DMS114 treated with DMSO at 0.1 percent for 48 hours (cell line): ENCODE data around the gene SRPRA.
"Not testable (repeated sequence)": the region's sequence is repeated elsewhere in the genome, so short reads cannot be mapped to it uniquely, and the experiment has no call there.

Source experiments
- DNase-seq: peaks from one replicate; lab custom pipeline; 2025; ENCODE audit not compliant: unreplicated experiment; lab: John Stamatoyannopoulos, UW

Gene SRPRA

DNA sequence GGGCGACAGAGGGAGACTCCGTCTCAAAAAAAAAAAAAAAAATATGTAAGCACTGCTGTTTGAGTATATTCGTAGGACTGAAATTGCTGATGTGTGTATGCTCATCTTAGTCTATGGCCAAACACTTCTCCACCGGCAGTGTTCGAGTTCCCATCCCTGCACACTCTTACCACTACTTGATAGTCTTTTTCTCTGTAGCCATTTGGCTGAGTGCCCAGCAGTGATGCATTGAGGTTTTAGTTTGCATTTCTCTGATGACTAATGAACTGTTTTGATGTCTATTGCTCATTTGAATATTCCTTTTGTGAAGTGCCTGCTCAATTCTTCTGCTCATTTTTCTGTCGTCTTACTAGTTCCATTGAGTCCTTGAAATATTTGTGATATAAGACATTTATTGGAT is 16.1 kb upstream of the SRPRA start:
- DNase-seq = no peak

- no peak for DNase-seq
Observed at GRCh38 chr11:126282736-126283591, 14.3 kb upstream of the SRPRA start, which contains the start of gene TIRAP. Gene TIRAP (plus strand): TSS chr11:126283093. CDS start chr11:126290895, 7,802 bp downstream.

DNA sequence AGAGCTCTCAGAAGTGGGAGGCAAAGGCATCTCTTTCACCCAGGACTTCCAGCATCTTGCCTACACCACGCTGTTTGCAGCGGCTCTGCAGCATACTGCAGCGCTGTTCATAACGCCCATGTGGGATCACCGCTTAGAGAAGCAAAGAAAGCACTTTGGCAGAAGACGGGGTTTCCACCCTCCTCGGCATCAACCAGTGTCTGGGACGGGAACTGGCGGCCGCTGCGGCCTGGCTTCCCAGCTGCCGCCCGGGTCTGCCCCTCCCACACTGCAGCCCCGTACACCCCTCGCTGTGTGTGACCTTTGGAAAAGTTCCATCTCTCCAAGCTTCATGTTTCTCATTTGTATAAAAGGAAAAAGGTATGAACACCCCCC is 13.7 kb upstream of the SRPRA start:
- DNase-seq = no peak

DNA sequence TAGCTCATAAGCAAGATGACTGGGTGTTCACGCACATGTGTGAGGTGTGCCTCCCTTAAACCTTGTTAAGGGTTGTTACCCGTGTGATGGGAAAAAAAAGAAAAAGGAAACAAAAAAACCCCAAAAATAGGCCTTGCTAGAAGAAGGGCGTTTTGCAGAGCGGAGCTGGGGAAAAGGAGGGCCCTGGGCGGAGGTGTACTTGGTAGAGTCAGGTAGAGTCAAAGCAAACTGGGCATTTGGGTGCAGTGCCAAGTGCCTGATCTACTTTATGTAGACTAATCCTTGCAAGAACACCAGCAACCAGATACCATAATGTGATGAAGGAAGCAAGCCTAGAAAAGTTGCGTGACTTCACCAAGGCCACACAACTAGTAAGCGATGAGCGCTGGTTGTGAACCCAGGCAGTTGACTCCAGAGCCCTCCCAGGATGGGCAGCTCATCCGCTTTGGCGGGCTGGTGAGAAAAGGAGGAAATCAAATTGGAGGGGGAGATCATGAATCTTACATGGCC is 13.0 kb upstream of the SRPRA start:
- DNase-seq = no peak

- DNase-seq = no peak
Observed at GRCh38 chr11:126281245-126281644, 12.6 kb upstream of the SRPRA start.

DNA sequence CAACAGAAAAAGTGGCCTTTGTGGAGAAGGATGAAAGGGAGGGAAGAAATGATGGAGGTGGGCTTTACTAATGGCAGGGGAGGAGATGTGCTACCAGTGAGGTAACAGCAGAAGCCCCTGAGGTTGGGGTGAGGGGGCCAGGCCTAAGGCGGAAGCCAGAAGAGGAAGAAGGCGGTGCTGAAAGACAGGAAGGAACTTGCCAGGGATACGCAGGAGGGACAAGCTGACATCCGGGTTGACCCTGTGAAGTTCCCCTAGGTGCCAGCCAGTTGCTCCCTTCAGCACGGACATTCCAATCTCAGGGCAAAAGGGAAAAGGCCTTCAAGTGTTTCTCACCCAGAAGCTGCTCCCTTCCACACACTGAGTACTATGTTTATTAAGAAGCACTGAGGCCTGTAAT is 11.9 kb upstream of the SRPRA start:
- no peak for DNase-seq

DNA sequence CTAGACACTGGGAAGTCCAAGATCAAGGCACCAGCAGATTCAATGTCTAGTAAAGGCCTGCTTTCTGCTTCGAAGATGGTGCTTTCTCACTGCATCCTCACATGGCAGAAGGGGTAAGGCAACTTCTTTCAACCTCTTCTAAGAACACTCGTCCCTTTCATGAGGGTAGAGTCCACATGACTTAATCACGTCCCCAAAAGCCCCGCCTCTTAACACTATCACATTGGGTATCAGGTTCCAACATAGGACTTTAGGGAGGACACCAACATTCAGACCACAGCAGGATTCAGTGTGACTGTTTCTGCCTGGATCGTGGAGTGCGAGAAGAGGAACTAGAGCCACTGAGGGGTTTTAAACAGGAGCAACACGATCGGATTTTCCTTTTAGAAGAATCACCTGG is 10.5 kb upstream of the SRPRA start:
- DNase-seq = no peak

GRCh38 chr11:126277780-126278179 is 9.1 kb upstream of the SRPRA start:
- no peak for DNase-seq

- DNase-seq = no peak
Observed at GRCh38 chr11:126277322-126277721, 8.6 kb upstream of the SRPRA start.

DNA sequence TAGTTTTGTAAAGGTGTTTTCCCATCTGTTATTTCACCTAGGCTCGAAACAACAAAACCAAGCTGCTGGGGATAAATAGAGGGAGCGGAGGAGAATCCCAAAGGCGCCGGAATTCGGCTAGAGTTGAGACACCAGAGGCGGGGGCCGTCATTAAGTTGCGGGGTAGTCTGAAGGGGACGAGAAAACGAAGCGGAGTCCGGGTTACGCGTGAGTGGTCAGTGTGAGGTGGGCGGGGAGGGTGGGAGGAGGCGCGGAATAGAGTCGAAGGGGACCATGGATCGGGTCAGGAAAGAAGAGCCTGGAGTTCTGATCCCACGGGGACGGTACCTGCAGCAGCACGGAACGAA is 361 bp downstream of the SRPRA start:
- DNase-seq = no peak

DNA sequence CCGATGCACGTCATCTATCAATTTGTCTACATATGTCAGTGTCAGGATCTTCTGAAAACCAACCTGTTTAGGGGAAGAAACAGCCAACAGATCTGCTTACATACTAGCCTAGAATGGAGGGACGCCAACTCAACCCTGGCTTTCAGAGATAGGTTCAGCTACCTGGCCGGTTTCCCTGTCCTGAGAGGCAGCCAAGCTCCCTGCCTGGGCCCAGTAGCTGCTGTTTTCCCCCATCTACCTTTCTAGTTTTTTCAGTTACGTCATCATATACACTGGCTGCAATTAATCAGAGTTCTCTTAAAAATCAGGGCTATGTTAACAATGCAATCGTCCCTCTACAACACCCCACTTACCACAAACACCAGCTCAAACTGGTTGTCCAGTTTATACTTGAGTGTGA is 1.0 kb downstream of the SRPRA start:
- no peak for DNase-seq

- DNase-seq = no peak
Observed at GRCh38 chr11:126265811-126266210, 2.9 kb downstream of the SRPRA start.

GRCh38 chr11:126263489-126263888 is 5.2 kb downstream of the SRPRA start:
- DNase-seq = no peak

- no peak for DNase-seq
Observed at GRCh38 chr11:126262216-126262615, 6.5 kb downstream of the SRPRA start.

GRCh38 chr11:126257764-126258163 is 10.9 kb downstream of the SRPRA start:
- no peak for DNase-seq

DNA sequence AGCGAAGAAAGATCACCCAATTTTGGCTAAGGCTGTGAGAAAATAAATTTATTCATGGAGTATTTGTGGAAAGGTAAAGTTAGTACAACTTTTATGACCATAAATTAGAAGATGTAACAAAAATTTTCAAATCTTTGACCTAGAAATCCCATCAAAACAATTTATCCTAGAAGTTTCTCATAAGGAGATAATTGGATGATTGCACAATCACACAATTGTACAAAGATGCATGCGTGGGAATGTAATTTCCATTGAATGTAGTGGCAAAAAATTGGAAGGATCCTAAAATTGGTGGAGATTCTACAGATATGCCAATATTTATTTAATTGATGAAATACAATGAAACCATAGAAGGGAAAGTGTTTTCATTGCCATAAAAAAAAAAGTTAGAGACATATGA is 11.6 kb downstream of the SRPRA start:
- DNase-seq = no peak

GRCh38 chr11:126256216-126256615 is 12.5 kb downstream of the SRPRA start:
- DNase-seq = no peak

GRCh38 chr11:126255507-126255906 is 13.2 kb downstream of the SRPRA start:
- not testable (repeated sequence) for DNase-seq

GRCh38 chr11:126254819-126255218 is 13.9 kb downstream of the SRPRA start:
- no peak for DNase-seq

DNA sequence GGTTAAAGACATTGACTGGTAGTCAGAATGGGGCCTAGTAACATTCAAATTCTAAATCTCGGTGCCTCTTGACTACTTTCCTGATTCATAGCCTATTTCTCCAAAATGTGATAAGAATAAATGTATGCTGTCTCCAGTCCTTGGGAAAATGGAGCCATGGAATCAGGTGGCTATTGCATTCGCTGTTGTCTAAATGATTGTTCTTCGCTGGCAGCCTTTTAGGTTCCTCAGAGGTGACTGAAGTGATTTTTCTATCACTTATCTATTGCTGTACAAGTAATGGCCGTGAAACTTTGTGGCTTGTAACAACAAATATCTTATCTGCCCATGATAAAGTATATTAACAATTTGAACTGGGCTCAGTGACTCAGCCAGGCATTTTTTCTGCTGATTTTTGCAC is 15.4 kb downstream of the SRPRA start:
- DNase-seq = no peak

- no peak for DNase-seq
Observed at GRCh38 chr11:126246636-126247035, 22.1 kb downstream of the SRPRA start.

DNA sequence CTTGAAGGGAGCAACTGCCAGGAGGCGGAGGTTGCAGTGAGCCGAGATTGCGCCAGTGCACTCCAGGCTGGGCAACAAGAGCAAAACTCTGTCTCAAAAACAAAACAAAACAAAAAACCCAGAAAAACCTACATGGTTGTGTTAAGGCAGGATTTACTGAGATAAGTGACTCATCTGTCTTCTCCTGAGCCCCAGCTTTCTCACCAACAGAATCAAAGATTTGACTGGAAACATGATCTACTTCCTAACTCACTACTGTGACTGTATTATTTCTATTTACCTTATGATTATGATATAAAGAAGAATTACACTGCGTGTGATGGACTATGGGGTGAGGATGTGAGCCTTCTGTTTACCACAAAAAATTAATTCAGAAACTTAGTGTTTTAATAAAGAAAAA is 35.3 kb downstream of the SRPRA start:
- DNase-seq = no peak

GRCh38 chr11:126232683-126233082 is 36.0 kb downstream of the SRPRA start:
- no peak for DNase-seq
